ENCODE measurements around the gene HIVEP3.

Gene HIVEP3

DNA sequence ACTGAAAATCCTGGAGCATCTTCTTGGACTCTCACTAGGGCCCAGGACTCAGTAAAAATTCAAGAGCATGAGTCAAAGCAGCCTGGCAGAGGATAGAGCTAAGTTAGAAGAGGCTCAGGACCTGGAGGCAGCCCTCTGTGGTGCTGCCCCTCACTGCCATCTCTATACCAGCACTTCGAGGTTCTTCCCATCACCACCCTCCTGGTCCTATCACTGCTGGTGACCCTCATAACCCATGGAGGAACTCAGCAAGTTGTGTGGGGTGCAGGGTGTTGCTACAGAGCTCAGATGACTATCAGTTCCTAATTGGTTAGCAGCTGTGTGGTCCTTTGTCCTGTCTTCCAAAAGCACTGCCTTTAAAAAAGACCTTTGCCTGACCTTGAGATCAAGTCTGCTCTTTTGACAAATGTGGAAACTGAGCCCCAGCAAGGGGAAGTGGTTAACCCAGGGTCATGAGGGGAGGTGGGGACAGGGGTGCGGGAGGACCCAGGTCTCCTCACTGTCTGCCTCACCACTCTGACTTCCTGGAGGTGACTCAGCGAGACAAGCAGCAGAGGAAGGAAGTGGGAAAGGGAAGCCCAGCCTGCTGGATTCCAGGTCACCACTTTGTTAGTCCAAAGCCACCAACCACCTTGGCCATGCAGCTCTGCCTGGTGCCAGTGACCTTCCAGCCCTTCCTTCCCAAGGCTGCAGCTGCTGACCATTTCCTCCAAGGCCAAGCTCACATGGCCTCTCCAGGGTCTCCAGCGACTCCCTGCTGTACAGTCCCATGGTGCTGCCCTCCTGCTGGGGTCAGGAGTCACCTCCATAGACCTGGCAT lies 234.8 kb downstream of the HIVEP3 start:
- TF ChIP-seq, protein P1, sequence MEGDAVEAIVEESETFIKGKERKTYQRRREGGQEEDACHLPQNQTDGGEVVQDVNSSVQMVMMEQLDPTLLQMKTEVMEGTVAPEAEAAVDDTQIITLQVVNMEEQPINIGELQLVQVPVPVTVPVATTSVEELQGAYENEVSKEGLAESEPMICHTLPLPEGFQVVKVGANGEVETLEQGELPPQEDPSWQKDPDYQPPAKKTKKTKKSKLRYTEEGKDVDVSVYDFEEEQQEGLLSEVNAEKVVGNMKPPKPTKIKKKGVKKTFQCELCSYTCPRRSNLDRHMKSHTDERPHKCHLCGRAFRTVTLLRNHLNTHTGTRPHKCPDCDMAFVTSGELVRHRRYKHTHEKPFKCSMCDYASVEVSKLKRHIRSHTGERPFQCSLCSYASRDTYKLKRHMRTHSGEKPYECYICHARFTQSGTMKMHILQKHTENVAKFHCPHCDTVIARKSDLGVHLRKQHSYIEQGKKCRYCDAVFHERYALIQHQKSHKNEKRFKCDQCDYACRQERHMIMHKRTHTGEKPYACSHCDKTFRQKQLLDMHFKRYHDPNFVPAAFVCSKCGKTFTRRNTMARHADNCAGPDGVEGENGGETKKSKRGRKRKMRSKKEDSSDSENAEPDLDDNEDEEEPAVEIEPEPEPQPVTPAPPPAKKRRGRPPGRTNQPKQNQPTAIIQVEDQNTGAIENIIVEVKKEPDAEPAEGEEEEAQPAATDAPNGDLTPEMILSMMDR (IDR thresholded peaks at IDR 0.05; ENCODE audit: insufficient read depth, low read length): no peak
- TF ChIP-seq GABPA (IDR thresholded peaks at IDR 0.05; ENCODE audit: low read depth) (no peak), POLR2AphosphoS5 (IDR thresholded peaks at IDR 0.05; ENCODE audit: low read depth) (no peak), SPI1 (IDR thresholded peaks at IDR 0.05; ENCODE audit: borderline replicate concordance, low read depth) (peak; percentile 84)
- TF ChIP-seq, protein P2, sequence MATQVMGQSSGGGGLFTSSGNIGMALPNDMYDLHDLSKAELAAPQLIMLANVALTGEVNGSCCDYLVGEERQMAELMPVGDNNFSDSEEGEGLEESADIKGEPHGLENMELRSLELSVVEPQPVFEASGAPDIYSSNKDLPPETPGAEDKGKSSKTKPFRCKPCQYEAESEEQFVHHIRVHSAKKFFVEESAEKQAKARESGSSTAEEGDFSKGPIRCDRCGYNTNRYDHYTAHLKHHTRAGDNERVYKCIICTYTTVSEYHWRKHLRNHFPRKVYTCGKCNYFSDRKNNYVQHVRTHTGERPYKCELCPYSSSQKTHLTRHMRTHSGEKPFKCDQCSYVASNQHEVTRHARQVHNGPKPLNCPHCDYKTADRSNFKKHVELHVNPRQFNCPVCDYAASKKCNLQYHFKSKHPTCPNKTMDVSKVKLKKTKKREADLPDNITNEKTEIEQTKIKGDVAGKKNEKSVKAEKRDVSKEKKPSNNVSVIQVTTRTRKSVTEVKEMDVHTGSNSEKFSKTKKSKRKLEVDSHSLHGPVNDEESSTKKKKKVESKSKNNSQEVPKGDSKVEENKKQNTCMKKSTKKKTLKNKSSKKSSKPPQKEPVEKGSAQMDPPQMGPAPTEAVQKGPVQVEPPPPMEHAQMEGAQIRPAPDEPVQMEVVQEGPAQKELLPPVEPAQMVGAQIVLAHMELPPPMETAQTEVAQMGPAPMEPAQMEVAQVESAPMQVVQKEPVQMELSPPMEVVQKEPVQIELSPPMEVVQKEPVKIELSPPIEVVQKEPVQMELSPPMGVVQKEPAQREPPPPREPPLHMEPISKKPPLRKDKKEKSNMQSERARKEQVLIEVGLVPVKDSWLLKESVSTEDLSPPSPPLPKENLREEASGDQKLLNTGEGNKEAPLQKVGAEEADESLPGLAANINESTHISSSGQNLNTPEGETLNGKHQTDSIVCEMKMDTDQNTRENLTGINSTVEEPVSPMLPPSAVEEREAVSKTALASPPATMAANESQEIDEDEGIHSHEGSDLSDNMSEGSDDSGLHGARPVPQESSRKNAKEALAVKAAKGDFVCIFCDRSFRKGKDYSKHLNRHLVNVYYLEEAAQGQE (IDR thresholded peaks at IDR 0.05; ENCODE audit: insufficient replicate concordance, low read depth): no peak
- peak; percentile 72 to 99 for DNase-seq (ENCODE audit: low read depth in 1 of 2, low spot score in 1 of 2)
- Histone ChIP-seq H3K4me3 (replicated peaks; ENCODE audit: insufficient read depth, low read length) (no peak overlapping the region), H3K27ac (replicated peaks) (peak overlapping the region; percentile 31), H3K27me3 (ENCODE audit: insufficient read depth, poor library complexity, severe bottlenecking) (no peaks in the 10 kb centered on the region)

DNA sequence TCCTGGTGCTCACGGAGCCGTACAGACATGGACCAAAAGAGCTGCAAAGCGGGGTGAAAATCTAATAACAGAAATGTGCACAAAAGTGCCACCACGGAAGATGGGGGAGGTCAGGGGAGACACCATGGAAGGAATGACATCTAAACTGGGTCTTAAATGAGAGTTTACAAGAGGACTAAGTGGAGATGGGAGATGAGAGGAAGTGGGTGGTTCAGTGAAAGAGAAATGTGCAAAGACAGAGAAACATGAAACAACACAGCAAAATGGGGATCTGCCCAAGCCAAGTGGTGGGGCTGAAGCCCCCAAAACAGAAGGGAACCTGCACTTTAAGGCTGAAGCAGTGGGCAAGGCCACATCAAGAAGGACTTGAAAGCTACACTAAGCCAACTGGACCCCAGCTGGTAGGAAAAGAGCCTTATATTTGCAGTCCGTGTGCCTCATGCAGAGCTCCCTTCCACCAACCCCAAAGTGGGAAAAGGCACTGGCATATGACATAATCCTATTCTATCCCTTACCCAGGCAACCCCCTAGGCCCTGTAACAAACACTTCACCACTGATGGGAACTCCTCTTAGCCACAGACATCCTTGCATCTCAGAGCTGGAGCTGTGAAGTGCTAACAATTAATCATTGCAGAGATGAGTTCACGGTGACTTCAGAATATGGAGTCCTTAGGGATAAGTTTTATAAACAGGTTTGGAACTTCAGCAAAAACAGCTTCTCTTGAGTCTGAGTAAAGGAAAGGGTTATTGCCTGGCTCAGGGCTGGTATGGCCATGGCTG lies 235.7 kb downstream of the HIVEP3 start:
- TF ChIP-seq, protein P2 (IDR thresholded peaks at IDR 0.05; ENCODE audit: insufficient replicate concordance, low read depth): no peak
- TF ChIP-seq SPI1 (IDR thresholded peaks at IDR 0.05; ENCODE audit: borderline replicate concordance, low read depth): peak; percentile 69
- H3K27me3 ChIP-seq (ENCODE audit: insufficient read depth, poor library complexity, severe bottlenecking): no peaks in the 10 kb centered on the region
- no peak overlapping the region; the same call in 1 of the 2 replicates for H3K27ac ChIP-seq (replicated peaks)
- no peak for DNase-seq (ENCODE audit: low read depth in 1 of 2, low spot score in 1 of 2)
- no peak overlapping the region for H3K4me3 ChIP-seq (replicated peaks; ENCODE audit: insufficient read depth, low read length)

DNA sequence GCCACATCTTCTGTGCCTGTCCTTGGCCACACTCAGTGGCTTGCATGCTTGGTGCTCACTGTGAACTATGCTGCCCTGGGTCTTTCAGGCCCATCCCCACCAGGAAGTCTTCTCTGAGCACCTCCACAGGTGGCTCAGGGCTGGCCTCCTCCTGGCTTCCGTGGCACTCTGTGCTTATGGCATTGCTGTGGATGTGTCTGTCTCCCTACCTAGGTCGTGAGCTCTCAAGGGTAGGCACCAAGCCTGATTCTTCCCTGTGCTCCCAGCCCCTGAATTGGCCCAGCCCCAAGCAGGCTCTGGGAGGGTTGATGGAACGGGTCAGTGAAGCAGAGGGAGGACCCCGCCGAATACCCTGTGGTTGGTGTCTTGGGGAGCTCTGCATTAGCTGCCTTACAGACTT lies 236.6 kb downstream of the HIVEP3 start:
- Histone ChIP-seq H3K27ac (replicated peaks) (no peak overlapping the region), H3K27me3 (ENCODE audit: insufficient read depth, poor library complexity, severe bottlenecking) (no peaks in the 10 kb centered on the region), H3K4me3 (replicated peaks; ENCODE audit: insufficient read depth, low read length) (no peak overlapping the region)
- TF ChIP-seq GABPA (IDR thresholded peaks at IDR 0.05; ENCODE audit: low read depth) (no peak), SPI1 (IDR thresholded peaks at IDR 0.05; ENCODE audit: borderline replicate concordance, low read depth) (no peak), POLR2AphosphoS5 (IDR thresholded peaks at IDR 0.05; ENCODE audit: low read depth) (no peak)
- TF ChIP-seq, protein P2 (IDR thresholded peaks at IDR 0.05; ENCODE audit: insufficient replicate concordance, low read depth): no peak
- DNase-seq (ENCODE audit: low read depth in 1 of 2, low spot score in 1 of 2): no peak
